ENCODE results near the gene ZNF771. TPM values are rescaled to one million over a fixed set of nuclear protein-coding genes. Genes with fewer than 3 reads are reported as not detected.

The ZNF771 gene
- total RNA-seq, 1 experiment from 2014 or later, result 11.0 TPM

DNA sequence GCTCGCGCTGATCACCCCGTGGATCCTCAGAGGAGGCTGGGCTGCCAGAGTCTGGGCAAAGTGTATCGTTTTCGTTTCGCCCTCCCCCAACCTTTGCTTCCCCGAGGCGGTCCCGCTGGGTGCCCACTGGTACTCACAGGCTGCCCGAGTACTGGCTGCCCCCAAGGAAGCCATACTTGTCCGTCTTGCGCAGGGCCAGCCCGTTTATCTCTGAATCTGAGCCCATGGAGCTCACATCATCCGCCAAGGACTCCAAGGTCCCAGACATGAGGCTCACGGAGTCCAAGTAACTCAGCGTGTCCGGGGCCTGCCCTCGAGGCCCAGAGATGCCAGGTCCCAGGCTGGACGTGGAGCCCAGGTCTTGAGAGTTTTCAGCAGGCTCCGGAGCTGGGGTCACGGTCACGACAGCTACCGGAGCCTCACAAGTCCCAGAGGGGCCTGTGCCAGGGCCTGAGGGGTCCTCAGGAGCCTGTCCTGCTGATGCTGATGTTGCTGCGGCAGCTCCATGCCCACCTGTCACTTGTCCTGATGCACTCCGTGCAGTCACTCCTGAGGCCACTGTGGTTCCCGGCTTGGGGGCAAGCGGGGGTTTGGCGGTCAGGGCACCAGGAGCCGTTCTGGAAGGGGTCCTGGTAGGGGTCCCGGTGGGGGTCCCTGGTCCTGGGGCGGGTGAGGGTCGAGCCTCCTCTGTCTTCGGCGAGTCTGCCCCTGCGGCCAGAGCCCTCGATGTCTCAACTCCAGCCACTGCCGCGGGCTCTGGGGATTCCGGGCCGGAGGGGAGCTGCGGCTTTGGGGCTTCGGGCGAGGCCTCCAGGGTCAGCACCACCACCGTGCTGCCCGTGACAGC, 38.1 kb upstream of the ZNF771 start:
- POLR2A ChIA-PET, result no interaction called here
- Histone ChIP-seq H3K9ac (ENCODE audit: low read length) (peak overlapping the region; percentile 82), H3K9me3 (ENCODE audit: control insufficient read depth in 1 of 2, insufficient read depth in 1 of 2, low read depth in 1 of 2, low read length in 2 of 2) (no peaks in the 10 kb centered on the region), H4K20me1 (ENCODE audit: insufficient read depth) (no peaks in the 10 kb centered on the region), H3K27ac (ENCODE audit: low read depth, low read length) (peak overlapping the region; percentile 84), H2AFZ (ENCODE audit: low read depth, low read length, poor library complexity, severe bottlenecking) (no peak overlapping the region), H3K27me3 (ENCODE audit: insufficient read depth, low read length) (no peaks in the 10 kb centered on the region), H3K4me3 (replicated peaks in 1 of 2; ENCODE audit: low read depth in 1 of 2, low read length in 2 of 2) (peak overlapping the region; percentile 79 to 87), H3K4me1 (ENCODE audit: control insufficient read depth in 1 of 2, insufficient read depth in 2 of 2, low read length in 2 of 2) (peaks cover 18 to 30% of the 10 kb centered on the region in 2 experiments), H3K4me2 (ENCODE audit: low read length) (peak overlapping the region; percentile 92), H3K36me3 (ENCODE audit: control insufficient read depth in 1 of 2, insufficient read depth in 2 of 2, low read length in 2 of 2) (peaks cover 14% of the 10 kb centered on the region in 2 experiments), H3K79me2 (ENCODE audit: insufficient read depth, low read length) (peaks cover 56% of the 10 kb centered on the region), H3K9me2 (ENCODE audit: insufficient read depth) (no peaks in the 10 kb centered on the region)
- DNase-seq (ENCODE audit: low read depth, low spot score), result no peak
- TF ChIP-seq TCF7L2 (IDR thresholded peaks at IDR 0.05; ENCODE audit: borderline replicate concordance, extremely low read depth, insufficient read depth, insufficient read length) (no peak), SRF (IDR thresholded peaks at IDR 0.05; ENCODE audit: low read depth) (no peak), ZNF274 (IDR thresholded peaks at IDR 0.05; ENCODE audit: low read depth, low read length) (no peak), SIN3A (IDR thresholded peaks at IDR 0.05; ENCODE audit: low read depth) (no peak), EZH2 (IDR thresholded peaks at IDR 0.05) (no peak), ELF1 (IDR thresholded peaks at IDR 0.05; ENCODE audit: borderline replicate concordance, low read depth) (no peak), RAD21 (IDR thresholded peaks at IDR 0.05; ENCODE audit: low read depth) (no peak), ZFX (IDR thresholded peaks at IDR 0.05) (no peak), FOSL1 (IDR thresholded peaks at IDR 0.05; ENCODE audit: low read depth) (no peak), CEBPB (IDR thresholded peaks at IDR 0.05; ENCODE audit: low read depth) (no peak), POLR2AphosphoS5 (IDR thresholded peaks at IDR 0.05; ENCODE audit: low read depth, low read length) (no peak), POLR2A (IDR thresholded peaks at IDR 0.05; ENCODE audit: borderline replicate concordance, extremely low read depth, insufficient read depth, insufficient read length) (no peak)
- TF ChIP-seq, protein P1, sequence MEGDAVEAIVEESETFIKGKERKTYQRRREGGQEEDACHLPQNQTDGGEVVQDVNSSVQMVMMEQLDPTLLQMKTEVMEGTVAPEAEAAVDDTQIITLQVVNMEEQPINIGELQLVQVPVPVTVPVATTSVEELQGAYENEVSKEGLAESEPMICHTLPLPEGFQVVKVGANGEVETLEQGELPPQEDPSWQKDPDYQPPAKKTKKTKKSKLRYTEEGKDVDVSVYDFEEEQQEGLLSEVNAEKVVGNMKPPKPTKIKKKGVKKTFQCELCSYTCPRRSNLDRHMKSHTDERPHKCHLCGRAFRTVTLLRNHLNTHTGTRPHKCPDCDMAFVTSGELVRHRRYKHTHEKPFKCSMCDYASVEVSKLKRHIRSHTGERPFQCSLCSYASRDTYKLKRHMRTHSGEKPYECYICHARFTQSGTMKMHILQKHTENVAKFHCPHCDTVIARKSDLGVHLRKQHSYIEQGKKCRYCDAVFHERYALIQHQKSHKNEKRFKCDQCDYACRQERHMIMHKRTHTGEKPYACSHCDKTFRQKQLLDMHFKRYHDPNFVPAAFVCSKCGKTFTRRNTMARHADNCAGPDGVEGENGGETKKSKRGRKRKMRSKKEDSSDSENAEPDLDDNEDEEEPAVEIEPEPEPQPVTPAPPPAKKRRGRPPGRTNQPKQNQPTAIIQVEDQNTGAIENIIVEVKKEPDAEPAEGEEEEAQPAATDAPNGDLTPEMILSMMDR (IDR thresholded peaks at IDR 0.05 in 2 of 3, conservative IDR thresholded peaks at IDR 0.05 in 1 of 3; ENCODE audit: borderline replicate concordance in 1 of 3, insufficient read depth in 1 of 3, low read depth in 2 of 3, low read length in 2 of 3), result no peak
- TF ChIP-seq, protein P2, sequence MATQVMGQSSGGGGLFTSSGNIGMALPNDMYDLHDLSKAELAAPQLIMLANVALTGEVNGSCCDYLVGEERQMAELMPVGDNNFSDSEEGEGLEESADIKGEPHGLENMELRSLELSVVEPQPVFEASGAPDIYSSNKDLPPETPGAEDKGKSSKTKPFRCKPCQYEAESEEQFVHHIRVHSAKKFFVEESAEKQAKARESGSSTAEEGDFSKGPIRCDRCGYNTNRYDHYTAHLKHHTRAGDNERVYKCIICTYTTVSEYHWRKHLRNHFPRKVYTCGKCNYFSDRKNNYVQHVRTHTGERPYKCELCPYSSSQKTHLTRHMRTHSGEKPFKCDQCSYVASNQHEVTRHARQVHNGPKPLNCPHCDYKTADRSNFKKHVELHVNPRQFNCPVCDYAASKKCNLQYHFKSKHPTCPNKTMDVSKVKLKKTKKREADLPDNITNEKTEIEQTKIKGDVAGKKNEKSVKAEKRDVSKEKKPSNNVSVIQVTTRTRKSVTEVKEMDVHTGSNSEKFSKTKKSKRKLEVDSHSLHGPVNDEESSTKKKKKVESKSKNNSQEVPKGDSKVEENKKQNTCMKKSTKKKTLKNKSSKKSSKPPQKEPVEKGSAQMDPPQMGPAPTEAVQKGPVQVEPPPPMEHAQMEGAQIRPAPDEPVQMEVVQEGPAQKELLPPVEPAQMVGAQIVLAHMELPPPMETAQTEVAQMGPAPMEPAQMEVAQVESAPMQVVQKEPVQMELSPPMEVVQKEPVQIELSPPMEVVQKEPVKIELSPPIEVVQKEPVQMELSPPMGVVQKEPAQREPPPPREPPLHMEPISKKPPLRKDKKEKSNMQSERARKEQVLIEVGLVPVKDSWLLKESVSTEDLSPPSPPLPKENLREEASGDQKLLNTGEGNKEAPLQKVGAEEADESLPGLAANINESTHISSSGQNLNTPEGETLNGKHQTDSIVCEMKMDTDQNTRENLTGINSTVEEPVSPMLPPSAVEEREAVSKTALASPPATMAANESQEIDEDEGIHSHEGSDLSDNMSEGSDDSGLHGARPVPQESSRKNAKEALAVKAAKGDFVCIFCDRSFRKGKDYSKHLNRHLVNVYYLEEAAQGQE (IDR thresholded peaks at IDR 0.05; ENCODE audit: low read depth), result no peak
- intact Hi-C loops (cut with micrococcal nuclease), result no loop called here
- CTCF ChIA-PET, result no interaction called here
- RAD21 ChIA-PET (ENCODE audit: low non-redundant PET in 1 of 2, low total read pairs in 2 of 2, uncharacterized antibody in 2 of 2, unreplicated experiment in 2 of 2), result no interaction called here
- no peak for ATAC-seq
- no TSS peak for BruUV-seq (replicated peaks)
